Activated CD4-positive, alpha-beta memory T cell treated with anti-CD3 and anti-CD28 coated beads, Interleukin-2, amount 10 ng/mL, durations not matched to agents 7 days and 5 days (primary cell): ENCODE results near the gene DNAH11. TPM values are rescaled to one million over a fixed set of nuclear protein-coding genes. Genes with fewer than 3 reads are reported as not detected.

Experiments
- CTCF ChIA-PET: fragments of 350-600 bp; sonication (Branson Sonifier 250); formaldehyde crosslinking; loops from one replicate; lab custom pipeline; 2021; ENCODE audit warnings: antibody characterized with exemption, inconsistent platforms; lab: Charles Lee
- POLR2A ChIA-PET: fragments of 350-600 bp; sonication (Branson Sonifier 250); formaldehyde crosslinking; loops from one replicate; lab custom pipeline; 2021; ENCODE audit warnings: antibody characterized with exemption; lab: Charles Lee
- DNase-seq: peaks from one replicate; pipeline ENCODE4 v3.0.0-alpha.2; 2020
- H3K27ac Mint-ChIP-seq: one replicate; pipeline ENCODE4 v1.8.0; 2021; ENCODE audit warnings: mild to moderate bottlenecking, mixed read lengths
- H3K27me3 Mint-ChIP-seq: one replicate; pipeline ENCODE4 v1.8.0; 2021; ENCODE audit warnings: mixed read lengths
- H3K36me3 Mint-ChIP-seq: one replicate; pipeline ENCODE4 v1.8.0; 2021; ENCODE audit warnings: low read depth, mixed read lengths
- H3K4me1 Mint-ChIP-seq: one replicate; pipeline ENCODE4 v1.8.0; 2021; ENCODE audit warnings: mixed read lengths
- H3K4me3 Mint-ChIP-seq: one replicate; pipeline ENCODE4 v1.8.0; 2021; ENCODE audit warnings: mild to moderate bottlenecking, mixed read lengths
- H3K9me3 Mint-ChIP-seq: one replicate; pipeline ENCODE4 v1.8.0; 2021; ENCODE audit warnings: mixed read lengths
- total RNA-seq, 2 experiments: library from RNA; stranded (reverse); gene quantifications; one replicate each; pipeline ENCODE4 v1.2.3, GENCODE V29; 2021

The DNAH11 gene
- total RNA-seq, 2 experiments from 2014 or later = 2.1 to 2.2 TPM

- CTCF ChIA-PET = interaction anchor here (0.6 kb wide), 1 partner anchor 291 kb away, joined by 3 read pairs; no protein-coding TSS in a partner anchor
- no peaks in the 10 kb centered on the region for H3K36me3 Mint-ChIP-seq
Measured at GRCh38 chr7:21616091-21616490, 73.3 kb downstream of the DNAH11 start.

GRCh38 chr7:21616796-21617436 lies 74.1 kb downstream of the DNAH11 start:
- H3K27ac Mint-ChIP-seq = no peak overlapping the region
- no peaks in the 10 kb centered on the region for H3K4me1 Mint-ChIP-seq
- DNase-seq = no peak
- H3K27me3 Mint-ChIP-seq = peaks cover 5% of the 10 kb centered on the region
- ChIA-PET CTCF (interaction anchor here (0.6 kb wide), 1 partner anchor 290 kb away, joined by 3 read pairs; no protein-coding TSS in a partner anchor), POLR2A (no interaction called here)
- H3K9me3 Mint-ChIP-seq = no peaks in the 10 kb centered on the region
- no peak overlapping the region for H3K4me3 Mint-ChIP-seq
- H3K36me3 Mint-ChIP-seq = no peaks in the 10 kb centered on the region

More at GRCh38 chr7:21616091-21616490, 73.3 kb downstream of the DNAH11 start:
- Mint-ChIP-seq H3K4me1 (no peaks in the 10 kb centered on the region), H3K27ac (no peak overlapping the region), H3K9me3 (no peaks in the 10 kb centered on the region), H3K27me3 (peaks cover 5% of the 10 kb centered on the region), H3K4me3 (no peak overlapping the region)
- DNase-seq = no peak
- POLR2A ChIA-PET = no interaction called here

- no peak for DNase-seq
- Mint-ChIP-seq H3K27ac (no peak overlapping the region), H3K27me3 (peaks cover 5% of the 10 kb centered on the region), H3K9me3 (no peaks in the 10 kb centered on the region), H3K36me3 (no peaks in the 10 kb centered on the region), H3K4me3 (no peak overlapping the region), H3K4me1 (no peaks in the 10 kb centered on the region)
- POLR2A ChIA-PET = no interaction called here
- CTCF ChIA-PET = no interaction called here
Measured at GRCh38 chr7:21617513-21617912, 74.7 kb downstream of the DNAH11 start.

- Mint-ChIP-seq H3K27me3 (peaks cover 5% of the 10 kb centered on the region), H3K4me3 (no peak overlapping the region), H3K9me3 (no peaks in the 10 kb centered on the region), H3K4me1 (no peaks in the 10 kb centered on the region), H3K36me3 (no peaks in the 10 kb centered on the region), H3K27ac (no peak overlapping the region)
- ChIA-PET CTCF (no interaction called here), POLR2A (no interaction called here)
- DNase-seq = no peak
Measured at GRCh38 chr7:21617916-21618390, 75.1 kb downstream of the DNAH11 start.

- H3K4me1 Mint-ChIP-seq = no peaks in the 10 kb centered on the region
- DNase-seq = no peak
- CTCF ChIA-PET = no interaction called here
- POLR2A ChIA-PET = no interaction called here
- H3K4me3 Mint-ChIP-seq = no peak overlapping the region
- H3K36me3 Mint-ChIP-seq = no peaks in the 10 kb centered on the region
- H3K27ac Mint-ChIP-seq = no peak overlapping the region
- H3K27me3 Mint-ChIP-seq = peaks cover 5% of the 10 kb centered on the region
- no peaks in the 10 kb centered on the region for H3K9me3 Mint-ChIP-seq
Measured at GRCh38 chr7:21618706-21619105, 75.9 kb downstream of the DNAH11 start.

- ChIA-PET POLR2A (no interaction called here), CTCF (no interaction called here)
- Mint-ChIP-seq H3K27ac (no peak overlapping the region), H3K4me3 (no peak overlapping the region), H3K36me3 (no peaks in the 10 kb centered on the region), H3K27me3 (peaks cover 3% of the 10 kb centered on the region), H3K9me3 (no peaks in the 10 kb centered on the region), H3K4me1 (no peaks in the 10 kb centered on the region)
- no peak for DNase-seq
Measured at GRCh38 chr7:21620054-21620453, 77.2 kb downstream of the DNAH11 start.

- no peak for DNase-seq
- Mint-ChIP-seq H3K4me3 (no peak overlapping the region), H3K9me3 (no peaks in the 10 kb centered on the region), H3K27me3 (peaks cover 1% of the 10 kb centered on the region), H3K4me1 (no peaks in the 10 kb centered on the region), H3K27ac (no peak overlapping the region), H3K36me3 (no peaks in the 10 kb centered on the region)
- CTCF ChIA-PET = no interaction called here
- POLR2A ChIA-PET = no interaction called here
Measured at GRCh38 chr7:21624320-21624719, 81.5 kb downstream of the DNAH11 start.

- no peak for DNase-seq
- H3K36me3 Mint-ChIP-seq = no peaks in the 10 kb centered on the region
- POLR2A ChIA-PET = no interaction called here
- peaks cover 4% of the 10 kb centered on the region for H3K27me3 Mint-ChIP-seq
- CTCF ChIA-PET = no interaction called here
- no peak overlapping the region for H3K4me3 Mint-ChIP-seq
- no peaks in the 10 kb centered on the region for H3K4me1 Mint-ChIP-seq
- no peak overlapping the region for H3K27ac Mint-ChIP-seq
- H3K9me3 Mint-ChIP-seq = no peaks in the 10 kb centered on the region
Measured at GRCh38 chr7:21636694-21637093, 93.9 kb downstream of the DNAH11 start.

- Mint-ChIP-seq H3K4me3 (no peak overlapping the region), H3K36me3 (no peaks in the 10 kb centered on the region), H3K4me1 (no peaks in the 10 kb centered on the region), H3K9me3 (no peaks in the 10 kb centered on the region), H3K27me3 (peaks cover 10% of the 10 kb centered on the region), H3K27ac (no peak overlapping the region)
- DNase-seq = no peak
- ChIA-PET POLR2A (no interaction called here), CTCF (no interaction called here)
Measured at GRCh38 chr7:21639206-21639868, 96.5 kb downstream of the DNAH11 start.

- CTCF ChIA-PET = no interaction called here
- no peak overlapping the region for H3K27ac Mint-ChIP-seq
- DNase-seq = no peak
- H3K9me3 Mint-ChIP-seq = no peaks in the 10 kb centered on the region
- no peaks in the 10 kb centered on the region for H3K4me1 Mint-ChIP-seq
- no peak overlapping the region for H3K4me3 Mint-ChIP-seq
- POLR2A ChIA-PET = no interaction called here
- H3K27me3 Mint-ChIP-seq = peaks cover 10% of the 10 kb centered on the region
- no peaks in the 10 kb centered on the region for H3K36me3 Mint-ChIP-seq
Measured at GRCh38 chr7:21640105-21640504, 97.3 kb downstream of the DNAH11 start.

GRCh38 chr7:21641546-21641945 lies 98.7 kb downstream of the DNAH11 start:
- ChIA-PET CTCF (no interaction called here), POLR2A (no interaction called here)
- Mint-ChIP-seq H3K4me1 (no peaks in the 10 kb centered on the region), H3K4me3 (no peak overlapping the region), H3K9me3 (no peaks in the 10 kb centered on the region), H3K27ac (no peak overlapping the region), H3K27me3 (peaks cover 10% of the 10 kb centered on the region), H3K36me3 (no peaks in the 10 kb centered on the region)
- DNase-seq = no peak

GRCh38 chr7:21642422-21642821 lies 99.6 kb downstream of the DNAH11 start:
- Mint-ChIP-seq H3K4me1 (no peaks in the 10 kb centered on the region), H3K27ac (no peak overlapping the region), H3K36me3 (no peaks in the 10 kb centered on the region), H3K27me3 (peaks cover 10% of the 10 kb centered on the region), H3K4me3 (no peak overlapping the region), H3K9me3 (no peaks in the 10 kb centered on the region)
- no peak for DNase-seq
- ChIA-PET POLR2A (no interaction called here), CTCF (no interaction called here)

GRCh38 chr7:21651697-21652096 lies 108.9 kb downstream of the DNAH11 start:
- Mint-ChIP-seq H3K36me3 (no peaks in the 10 kb centered on the region), H3K4me1 (no peaks in the 10 kb centered on the region), H3K4me3 (no peak overlapping the region), H3K27me3 (peaks cover 4% of the 10 kb centered on the region), H3K9me3 (no peaks in the 10 kb centered on the region), H3K27ac (no peak overlapping the region)
- ChIA-PET POLR2A (no interaction called here), CTCF (no interaction called here)
- DNase-seq = no peak

- no peaks in the 10 kb centered on the region for H3K36me3 Mint-ChIP-seq
- peaks cover 4% of the 10 kb centered on the region for H3K27me3 Mint-ChIP-seq
- no peak overlapping the region for H3K4me3 Mint-ChIP-seq
- ChIA-PET POLR2A (no interaction called here), CTCF (interaction anchor here (0.5 kb wide), 1 partner anchor 43 kb away, joined by 3 read pairs; no protein-coding TSS in a partner anchor)
- H3K27ac Mint-ChIP-seq = no peak overlapping the region
- DNase-seq = no peak
- no peaks in the 10 kb centered on the region for H3K9me3 Mint-ChIP-seq
- no peaks in the 10 kb centered on the region for H3K4me1 Mint-ChIP-seq
Measured at GRCh38 chr7:21653623-21654022, 110.8 kb downstream of the DNAH11 start.
